HG03103 (cell line): ENCODE measurements around the gene SLC17A4.

Source experiments
- ATAC-seq: cut with Tn5 transposase; IDR thresholded peaks from one replicate; pipeline ENCODE4 v1.9.1; 2021; ENCODE audit warnings: low read depth; ENCODE audit not compliant: unreplicated experiment

The SLC17A4 gene

GRCh38 chr6:25754535-25754934 is at the start of gene SLC17A4:
Gene SLC17A4, plus strand, starts transcription at chr6:25754742. Its CDS starts 7,221 bp downstream, at chr6:25761963.
- ATAC-seq = no peak

GRCh38 chr6:25706314-25707014 is 48.1 kb upstream of the SLC17A4 start:
- ATAC-seq = no peak

- no peak for ATAC-seq
These were observed 44.8 kb upstream of the SLC17A4 start for GRCh38 chr6:25709761-25710160.

GRCh38 chr6:25710287-25710686 is 44.3 kb upstream of the SLC17A4 start:
- ATAC-seq = no peak

GRCh38 chr6:25713824-25714223 is 40.7 kb upstream of the SLC17A4 start:
- ATAC-seq = no peak

- no peak for ATAC-seq
These were observed 39.8 kb upstream of the SLC17A4 start for GRCh38 chr6:25714765-25715164.

GRCh38 chr6:25715794-25716193 is 38.7 kb upstream of the SLC17A4 start:
- no peak for ATAC-seq

- no peak for ATAC-seq
These were observed 36.4 kb upstream of the SLC17A4 start for GRCh38 chr6:25717866-25718740.

GRCh38 chr6:25726122-25726911 is 28.2 kb upstream of the SLC17A4 start:
- ATAC-seq = no peak

- no peak for ATAC-seq
These were observed 27.5 kb upstream of the SLC17A4 start for GRCh38 chr6:25727028-25727427.

GRCh38 chr6:25730907-25731306 is 23.6 kb upstream of the SLC17A4 start:
- ATAC-seq = no peak

- ATAC-seq = no peak
These were observed 22.8 kb upstream of the SLC17A4 start for GRCh38 chr6:25731721-25732120.

- no peak for ATAC-seq
These were observed 21.9 kb upstream of the SLC17A4 start for GRCh38 chr6:25732468-25733198.

GRCh38 chr6:25735261-25735660 is 19.3 kb upstream of the SLC17A4 start:
- ATAC-seq = no peak

- no peak for ATAC-seq
These were observed 10.7 kb upstream of the SLC17A4 start for GRCh38 chr6:25743868-25744267.

- no peak for ATAC-seq
These were observed 8.7 kb upstream of the SLC17A4 start for GRCh38 chr6:25745836-25746235.

- ATAC-seq = no peak
These were observed 7.6 kb upstream of the SLC17A4 start for GRCh38 chr6:25746968-25747367.

- no peak for ATAC-seq
These were observed 7.1 kb upstream of the SLC17A4 start for GRCh38 chr6:25747477-25747876.

- no peak for ATAC-seq
These were observed 6.5 kb upstream of the SLC17A4 start for GRCh38 chr6:25748049-25748448.
